CD4-positive, alpha-beta memory T cell (primary cell): ENCODE results near the gene RNF8. TPM values are rescaled to one million over a fixed set of nuclear protein-coding genes. Genes with fewer than 3 reads are reported as not detected.
A peak's percentile ranks its signal among the peaks of the same experiment; 100 is the strongest.
"Not testable (repeated sequence)": the region's sequence is repeated elsewhere in the genome, so short reads cannot be mapped to it uniquely, and the experiment has no call there.

Experiments used
- CTCF ChIA-PET: fragments of 350-600 bp; sonication (Branson Sonifier 250); formaldehyde crosslinking; loops from one replicate; lab custom pipeline; 2021; ENCODE audit warnings: inconsistent platforms; ENCODE audit not compliant: partially characterized antibody; lab: Charles Lee
- POLR2A ChIA-PET: fragments of 350-600 bp; sonication (Branson Sonifier 250); formaldehyde crosslinking; loops from one replicate; lab custom pipeline; 2021; ENCODE audit not compliant: partially characterized antibody; lab: Charles Lee
- DNase-seq, 5 donors: peaks; one replicate each; pipeline versions ENCODE4 v3.0.0 to v3.0.0-alpha.2; 2020 to 2022; ENCODE audit warnings: mixed read lengths in 1 of 5
- H3K27ac ChIP-seq: one replicate; pipeline ENCODE4 v1.7.0; 2013; ENCODE audit warnings: low read depth, low read length
- H3K27me3 ChIP-seq: 2 replicates; pipeline ENCODE4 v1.7.0; 2013; ENCODE audit warnings: mild to moderate bottlenecking, low read length, moderate library complexity; ENCODE audit not compliant: insufficient read depth
- H3K36me3 ChIP-seq: 2 replicates; pipeline ENCODE4 v1.7.0; 2013; ENCODE audit warnings: mild to moderate bottlenecking, low read length, moderate library complexity; ENCODE audit not compliant: insufficient read depth
- H3K4me1 ChIP-seq: 2 replicates; pipeline ENCODE4 v1.7.0; 2013; ENCODE audit warnings: mild to moderate bottlenecking, low read length, moderate library complexity; ENCODE audit not compliant: insufficient read depth
- H3K4me3 ChIP-seq, 2 donors: one replicate each; pipeline ENCODE4 v1.7.0; 2013; ENCODE audit warnings: low read length in 2 of 2, mild to moderate bottlenecking in 1 of 2
- H3K9me3 ChIP-seq, 2 donors: one replicate each; pipeline ENCODE4 v1.7.0; 2013; ENCODE audit warnings: low read length in 2 of 2, control low read depth in 1 of 2; ENCODE audit not compliant: control insufficient read depth in 1 of 2
- H3K27ac Mint-ChIP-seq, 7 donors: one replicate each; pipeline ENCODE4 v1.8.0; 2020 to 2021; ENCODE audit warnings: mixed read lengths in 7 of 7, mild to moderate bottlenecking in 6 of 7, inconsistent platforms in 3 of 7, moderate library complexity in 3 of 7
- H3K27me3 Mint-ChIP-seq, 2 donors: one replicate each; pipeline ENCODE4 v1.8.0; 2020 to 2021; ENCODE audit warnings: mixed read lengths in 2 of 2
- H3K36me3 Mint-ChIP-seq, 2 donors: one replicate each; pipeline ENCODE4 v1.8.0; 2020 to 2021; ENCODE audit warnings: mixed read lengths in 2 of 2, inconsistent platforms in 1 of 2, mild to moderate bottlenecking in 1 of 2
- H3K4me1 Mint-ChIP-seq, 4 donors: one replicate each; pipeline ENCODE4 v1.8.0; 2020 to 2021; ENCODE audit warnings: mixed read lengths in 4 of 4, mild to moderate bottlenecking in 1 of 4
- H3K4me3 Mint-ChIP-seq, 8 donors: one replicate each; pipeline ENCODE4 v1.8.0; 2020 to 2021; ENCODE audit warnings: mixed read lengths in 8 of 8, mild to moderate bottlenecking in 7 of 8, moderate library complexity in 6 of 8, inconsistent platforms in 3 of 8
- H3K9me3 Mint-ChIP-seq, 8 donors: one replicate each; pipeline ENCODE4 v1.8.0; 2020 to 2021; ENCODE audit warnings: mixed read lengths in 8 of 8, mild to moderate bottlenecking in 5 of 8, inconsistent platforms in 3 of 8, moderate library complexity in 1 of 8
- intact Hi-C: fragments of 100-400 bp; cut with micrococcal nuclease; formaldehyde crosslinking; loops from one replicate; pipeline ENCODE4 v1.15.1; 2023
- polyA plus RNA-seq, 2 donors: library from polyadenylated mRNA; unstranded; fragments of 300-500 nt; fragmentation: Illumina TruSeq; gene quantifications; one replicate each; pipeline ENCODE4 v1.2.3, GENCODE V29; 2021
- total RNA-seq, 2 experiments: library from RNA; stranded (reverse); gene quantifications; one replicate each; pipeline ENCODE4 v1.2.3, GENCODE V29; 2021

The RNF8 gene
- total and polyA plus RNA-seq, 4 experiments from 2014 or later, result 14.2 to 17.2 (median 15.7) TPM

DNA sequence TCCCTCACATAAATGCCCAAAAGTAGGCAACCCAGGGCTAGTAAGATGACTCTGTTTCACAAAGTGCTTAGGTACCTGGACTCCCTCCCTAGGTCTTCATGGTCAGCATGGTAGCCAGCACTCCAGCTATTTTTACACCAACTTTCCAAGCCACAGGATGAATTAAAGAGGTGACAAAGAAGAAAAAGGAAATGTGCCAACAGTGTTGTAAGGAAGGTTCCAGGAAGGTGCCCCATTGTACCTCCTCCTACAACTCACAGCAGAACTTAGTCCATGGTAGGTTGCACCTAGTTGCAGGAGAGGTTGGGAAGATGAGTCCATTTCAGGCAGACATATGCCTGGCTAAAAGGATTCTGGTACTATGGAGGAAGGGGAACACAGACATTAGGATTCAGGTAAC is 19.7 kb upstream of the RNF8 start:
- H3K4me3 Mint-ChIP-seq, result no peak overlapping the region
- ChIA-PET POLR2A (no interaction called here), CTCF (interaction anchor here (1.2 kb wide), 1 partner anchor 9 kb away, joined by 4 read pairs; no protein-coding TSS in a partner anchor)
- Histone ChIP-seq H3K9me3 (no peaks in the 10 kb centered on the region), H3K36me3 (peaks cover 14% of the 10 kb centered on the region), H3K27me3 (no peaks in the 10 kb centered on the region), H3K4me1 (no peaks in the 10 kb centered on the region), H3K27ac (no peak overlapping the region), H3K4me3 (no peak overlapping the region)
- no peaks in the 10 kb centered on the region for H3K9me3 Mint-ChIP-seq
- peaks cover 24 to 35% of the 10 kb centered on the region in 2 donors for H3K36me3 Mint-ChIP-seq
- no peak for DNase-seq
- peak overlapping the region in 1 of 7 donors; percentile 4 for H3K27ac Mint-ChIP-seq
- H3K27me3 Mint-ChIP-seq, result no peaks in the 10 kb centered on the region
- H3K4me1 Mint-ChIP-seq, result no peaks in the 10 kb centered on the region
- intact Hi-C loops, result no loop called here

DNA sequence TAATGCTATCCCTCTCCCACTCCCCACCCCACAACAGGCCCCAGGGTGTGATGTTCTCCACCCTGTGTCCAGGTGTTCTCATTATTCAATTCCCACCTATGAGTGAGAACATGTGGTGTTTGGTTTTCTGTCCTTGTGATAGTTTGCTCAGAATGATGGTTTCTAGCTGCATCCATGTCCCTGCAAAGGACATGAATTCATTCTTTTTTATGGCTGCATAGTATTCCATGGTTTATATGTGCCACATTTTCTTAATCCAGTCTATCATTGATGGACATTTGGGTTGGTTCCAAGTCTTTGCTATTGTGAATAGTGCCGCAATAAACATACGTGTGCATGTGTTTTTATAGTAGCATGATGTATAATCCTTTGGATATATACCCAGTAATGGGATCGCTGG is 15.5 kb upstream of the RNF8 start:
- H3K9me3 Mint-ChIP-seq, H3K27me3 Mint-ChIP-seq, H3K36me3 ChIP-seq, H3K27ac ChIP-seq, CTCF ChIA-PET, H3K4me3 Mint-ChIP-seq, POLR2A ChIA-PET, H3K4me3 ChIP-seq, H3K27me3 ChIP-seq, H3K27ac Mint-ChIP-seq, H3K4me1 Mint-ChIP-seq, H3K36me3 Mint-ChIP-seq, intact Hi-C loops, H3K4me1 ChIP-seq, DNase-seq, H3K9me3 ChIP-seq: not testable (repeated sequence)

DNA sequence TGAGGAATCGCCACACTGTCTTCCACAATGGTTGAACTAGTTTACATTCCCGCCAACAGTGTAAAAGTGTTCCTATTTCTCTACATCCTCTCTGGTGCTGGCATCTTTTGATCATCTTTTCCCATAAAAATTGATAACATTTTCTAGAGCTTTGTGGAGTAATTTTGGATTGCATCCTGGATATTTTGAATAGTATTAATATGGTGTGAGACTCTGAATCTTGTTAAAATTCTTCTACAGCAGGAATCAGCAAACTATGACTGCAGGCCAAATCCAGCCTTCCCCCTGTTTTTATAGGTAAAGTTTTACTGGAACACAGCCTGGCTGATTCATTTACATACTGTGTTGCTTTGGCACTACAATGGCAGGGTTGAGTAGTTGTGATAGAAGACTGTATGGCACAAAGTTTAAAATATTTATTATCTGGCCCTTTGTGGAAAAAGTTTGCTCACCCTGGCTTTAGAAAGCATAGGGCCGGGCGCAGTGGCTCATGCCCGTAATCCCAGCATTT is 15.0 kb upstream of the RNF8 start:
- H3K4me1 Mint-ChIP-seq, result no peaks in the 10 kb centered on the region
- no peak overlapping the region for H3K27ac Mint-ChIP-seq

DNA sequence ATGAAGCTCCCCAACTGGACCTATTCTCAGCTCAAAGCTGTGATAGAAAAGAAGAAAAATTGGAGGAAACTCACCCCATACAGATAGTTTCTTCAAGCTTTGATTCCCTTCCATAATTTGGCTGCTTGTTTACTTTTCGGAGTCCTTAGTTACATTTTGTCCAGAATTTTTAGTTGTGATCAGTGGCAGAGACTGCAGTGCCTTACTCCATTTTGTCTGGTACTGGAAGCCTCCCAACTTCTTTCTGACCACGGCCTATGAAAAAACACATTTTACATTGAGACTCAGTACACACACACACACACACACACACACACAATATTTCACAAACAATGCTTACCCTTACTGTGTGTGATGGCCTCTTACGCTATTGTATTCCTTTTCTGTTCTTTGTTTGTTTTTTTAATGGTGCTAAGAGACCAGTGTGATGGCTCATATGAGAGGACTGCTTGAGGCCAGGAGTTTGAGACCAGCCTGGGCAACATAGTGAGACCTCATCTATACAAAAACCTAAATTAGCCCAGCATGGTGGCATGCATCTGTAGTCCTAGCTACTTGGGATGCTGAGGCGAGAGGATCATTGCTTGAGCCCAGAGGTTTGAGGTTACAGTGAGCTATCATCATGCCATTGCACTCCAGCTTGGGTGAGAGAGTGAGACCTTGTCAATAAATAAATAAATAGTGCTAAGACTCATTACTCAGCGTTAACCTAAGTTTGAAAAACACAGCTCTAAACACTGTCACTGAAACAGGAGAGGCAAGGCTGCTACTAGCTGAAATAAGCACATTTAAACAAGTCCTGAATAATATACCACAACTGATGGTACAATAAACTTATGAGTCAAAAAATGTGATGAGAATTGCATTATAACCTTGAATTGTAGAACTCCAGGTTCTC is 13.8 kb upstream of the RNF8 start:
- Histone ChIP-seq H3K27ac (no peak overlapping the region), H3K36me3 (no peaks in the 10 kb centered on the region), H3K9me3 (no peaks in the 10 kb centered on the region), H3K4me1 (no peaks in the 10 kb centered on the region), H3K27me3 (no peaks in the 10 kb centered on the region), H3K4me3 (no peak overlapping the region)
- CTCF ChIA-PET, result interaction anchor here (0.8 kb wide), 1 partner anchor 14 kb away, joined by 3 read pairs; no protein-coding TSS in a partner anchor
- peaks cover 0 to 2% of the 10 kb centered on the region in 2 donors for H3K27me3 Mint-ChIP-seq
- H3K4me3 Mint-ChIP-seq, result no peak overlapping the region
- H3K27ac Mint-ChIP-seq, result no peak overlapping the region
- POLR2A ChIA-PET, result no interaction called here
- no peaks in the 10 kb centered on the region for H3K9me3 Mint-ChIP-seq
- no peaks in the 10 kb centered on the region for H3K4me1 Mint-ChIP-seq
- H3K36me3 Mint-ChIP-seq, result peaks cover 0 to 4% of the 10 kb centered on the region in 2 donors
- DNase-seq, result no peak
- intact Hi-C loops, result no loop called here

More for the DNA sequence above, 15.0 kb upstream of the RNF8 start:
- peaks cover 0 to 2% of the 10 kb centered on the region in 2 donors for H3K27me3 Mint-ChIP-seq
- H3K36me3 Mint-ChIP-seq, result peaks cover 4 to 6% of the 10 kb centered on the region in 2 donors
- H3K9me3 ChIP-seq, result no peaks in the 10 kb centered on the region
- POLR2A ChIA-PET, result no interaction called here
- no peaks in the 10 kb centered on the region for H3K9me3 Mint-ChIP-seq
- no peaks in the 10 kb centered on the region for H3K4me1 ChIP-seq
- H3K27ac ChIP-seq, result no peak overlapping the region
- no peaks in the 10 kb centered on the region for H3K27me3 ChIP-seq
- DNase-seq, result no peak
- no peaks in the 10 kb centered on the region for H3K36me3 ChIP-seq
- CTCF ChIA-PET, result no interaction called here
- no peak overlapping the region for H3K4me3 Mint-ChIP-seq
- intact Hi-C loops, result no loop called here
- no peak overlapping the region for H3K4me3 ChIP-seq

DNA sequence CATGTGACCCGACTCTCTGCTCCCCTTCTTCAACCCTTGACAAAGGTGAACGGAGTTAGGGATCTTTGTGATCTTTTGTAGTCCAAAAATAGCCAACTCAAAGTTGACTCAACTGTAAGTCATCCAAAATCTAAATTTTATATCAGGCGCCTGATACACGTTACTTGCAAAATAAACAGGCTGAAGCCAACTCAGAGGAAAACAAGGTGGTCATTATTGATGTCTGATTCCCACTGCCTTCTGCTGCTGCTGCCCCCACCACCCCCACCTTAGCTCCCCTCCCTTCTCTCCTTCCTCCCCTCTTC is 13.2 kb upstream of the RNF8 start:
- intact Hi-C loops, result no loop called here
- Histone ChIP-seq H3K36me3 (no peaks in the 10 kb centered on the region), H3K4me1 (no peaks in the 10 kb centered on the region), H3K27ac (no peak overlapping the region), H3K27me3 (no peaks in the 10 kb centered on the region), H3K9me3 (no peaks in the 10 kb centered on the region), H3K4me3 (no peak overlapping the region)
- CTCF ChIA-PET, result no interaction called here
- Mint-ChIP-seq H3K4me1 (no peaks in the 10 kb centered on the region), H3K36me3 (peaks cover 0 to 4% of the 10 kb centered on the region in 2 donors), H3K27me3 (peaks cover 0 to 2% of the 10 kb centered on the region in 2 donors), H3K4me3 (no peak overlapping the region), H3K27ac (no peak overlapping the region), H3K9me3 (no peaks in the 10 kb centered on the region)
- DNase-seq, result no peak
- POLR2A ChIA-PET, result no interaction called here

DNA sequence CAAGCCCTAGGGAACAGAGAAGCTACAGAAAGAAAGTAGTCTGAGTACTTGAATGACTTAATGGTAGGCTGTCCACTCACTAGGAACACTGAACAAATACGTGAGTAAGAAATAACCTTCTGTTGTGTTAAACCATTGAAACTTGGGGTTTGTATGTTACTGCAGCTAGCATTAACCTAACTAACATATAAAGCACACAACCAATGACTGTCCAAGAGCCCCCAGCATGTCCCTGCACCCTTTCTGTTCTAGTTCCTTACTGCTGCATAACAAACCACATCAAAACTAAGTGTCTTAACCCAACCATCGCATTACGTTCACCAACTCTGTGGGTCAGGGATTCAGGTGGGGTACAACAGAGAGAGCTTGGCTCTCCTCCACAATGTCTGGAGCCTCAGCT is 10.5 kb upstream of the RNF8 start:
- no peaks in the 10 kb centered on the region for H3K36me3 ChIP-seq
- H3K27ac ChIP-seq, result no peak overlapping the region
- no peak for DNase-seq
- no peak overlapping the region for H3K4me3 ChIP-seq
- no peaks in the 10 kb centered on the region for H3K4me1 ChIP-seq
- ChIA-PET POLR2A (no interaction called here), CTCF (interaction anchor here (1.7 kb wide), 1 partner anchor 18 kb away, joined by 6 read pairs; no protein-coding TSS in a partner anchor)
- Mint-ChIP-seq H3K27ac (no peak overlapping the region), H3K27me3 (peaks cover 3 to 12% of the 10 kb centered on the region in 2 donors), H3K36me3 (peaks cover 0 to 4% of the 10 kb centered on the region in 2 donors), H3K9me3 (peaks cover 0 to 4% (median 0%) of the 10 kb centered on the region in 8 donors), H3K4me3 (no peak overlapping the region), H3K4me1 (no peaks in the 10 kb centered on the region)
- no peaks in the 10 kb centered on the region for H3K27me3 ChIP-seq
- H3K9me3 ChIP-seq, result no peaks in the 10 kb centered on the region
- intact Hi-C loops, result no loop called here

DNA sequence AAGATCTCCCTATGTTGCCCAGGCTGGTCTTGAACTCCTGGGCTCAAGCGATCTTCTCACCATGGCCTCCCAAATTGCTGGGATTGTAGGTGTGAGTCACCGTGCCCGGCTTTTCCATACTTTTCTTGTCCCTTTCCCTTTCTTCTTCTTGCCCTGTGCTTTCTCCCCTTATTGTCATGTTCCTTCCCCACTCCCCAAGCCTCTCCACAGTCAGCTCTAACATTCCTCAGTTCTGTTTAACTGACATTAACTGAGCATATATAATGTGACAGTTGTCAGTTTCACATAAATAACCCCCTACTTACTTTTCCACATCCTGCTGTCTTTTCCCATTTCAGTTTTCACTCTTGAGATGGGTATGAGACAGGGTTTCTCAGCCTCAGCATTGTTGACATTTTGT is 9.5 kb upstream of the RNF8 start:
- H3K4me3 ChIP-seq, result no peak overlapping the region
- H3K4me1 Mint-ChIP-seq, result no peaks in the 10 kb centered on the region
- peaks cover 0 to 4% (median 0%) of the 10 kb centered on the region in 8 donors for H3K9me3 Mint-ChIP-seq
- H3K27ac Mint-ChIP-seq, result no peak overlapping the region
- no peaks in the 10 kb centered on the region for H3K36me3 ChIP-seq
- no peaks in the 10 kb centered on the region for H3K4me1 ChIP-seq
- DNase-seq, result no peak
- ChIA-PET POLR2A (no interaction called here), CTCF (interaction anchor here (1.7 kb wide), 1 partner anchor 19 kb away, joined by 6 read pairs; no protein-coding TSS in a partner anchor)
- H3K4me3 Mint-ChIP-seq, result no peak overlapping the region
- H3K27me3 ChIP-seq, result no peaks in the 10 kb centered on the region
- peaks cover 3 to 12% of the 10 kb centered on the region in 2 donors for H3K27me3 Mint-ChIP-seq
- peaks cover 0 to 4% of the 10 kb centered on the region in 2 donors for H3K36me3 Mint-ChIP-seq
- no peaks in the 10 kb centered on the region for H3K9me3 ChIP-seq
- no peak overlapping the region for H3K27ac ChIP-seq
- intact Hi-C loops, result no loop called here
